HG02885 (cell line): ENCODE measurements around the gene SPR.

Experiments used
- ATAC-seq: cut with Tn5 transposase; IDR thresholded peaks from one replicate; pipeline ENCODE4 v1.9.1; 2021; ENCODE audit warnings: mild to moderate bottlenecking; ENCODE audit not compliant: unreplicated experiment, poor library complexity

The SPR gene

GRCh38 chr2:72927619-72928550, 40.7 kb downstream of the SPR start:
- ATAC-seq = no peak

GRCh38 chr2:72929010-72929409, 41.8 kb downstream of the SPR start:
- no peak for ATAC-seq

GRCh38 chr2:72931280-72931910, 44.2 kb downstream of the SPR start:
- ATAC-seq = no peak

- no peak for ATAC-seq
Measured at GRCh38 chr2:72932045-72932740, 45.0 kb downstream of the SPR start.

- no peak for ATAC-seq
Measured at GRCh38 chr2:72932805-72933204, 45.6 kb downstream of the SPR start.

- no peak for ATAC-seq
Measured at GRCh38 chr2:72933207-72933606, 46.0 kb downstream of the SPR start.

GRCh38 chr2:72933646-72934151, 46.5 kb downstream of the SPR start:
- ATAC-seq = no peak

- peak; percentile 60 for ATAC-seq
Measured at GRCh38 chr2:72934683-72935610, 47.7 kb downstream of the SPR start.

GRCh38 chr2:72935611-72935957, 48.4 kb downstream of the SPR start:
- ATAC-seq = no peak

GRCh38 chr2:72936660-72937355, 49.6 kb downstream of the SPR start:
- no peak for ATAC-seq

- no peak for ATAC-seq
Measured at GRCh38 chr2:72937356-72937669, 50.1 kb downstream of the SPR start.

GRCh38 chr2:72938455-72938854, 51.2 kb downstream of the SPR start:
- ATAC-seq = no peak

- ATAC-seq = no peak
Measured at GRCh38 chr2:72940361-72940760, 53.2 kb downstream of the SPR start.

- no peak for ATAC-seq
Measured at GRCh38 chr2:72940786-72941185, 53.6 kb downstream of the SPR start.
